Uterus (tissue), 2 donors: ENCODE data around the gene SH3PXD2A.

Experiments used
- POLR2A ChIP-seq, 2 donors: fragments of 450-650 bp; IDR thresholded peaks; one replicate each; pipeline ENCODE4 v1.6.1; 2016; ENCODE audit warnings: antibody characterized with exemption in 2 of 2, mild to moderate bottlenecking in 1 of 2, moderate library complexity in 1 of 2
- TF ChIP-seq, protein P1 (sequence below), 4 experiments: fragments of 200-600 bp in 2 of 4; fragments of 450-650 bp in 2 of 4; sonication (generic) in 2 of 4; IDR thresholded peaks; one replicate each; pipeline ENCODE4 v1.5.1; 2016 to 2019; ENCODE audit warnings: antibody characterized with exemption in 4 of 4, mild to moderate bottlenecking in 2 of 4, moderate library complexity in 1 of 4

DNA sequence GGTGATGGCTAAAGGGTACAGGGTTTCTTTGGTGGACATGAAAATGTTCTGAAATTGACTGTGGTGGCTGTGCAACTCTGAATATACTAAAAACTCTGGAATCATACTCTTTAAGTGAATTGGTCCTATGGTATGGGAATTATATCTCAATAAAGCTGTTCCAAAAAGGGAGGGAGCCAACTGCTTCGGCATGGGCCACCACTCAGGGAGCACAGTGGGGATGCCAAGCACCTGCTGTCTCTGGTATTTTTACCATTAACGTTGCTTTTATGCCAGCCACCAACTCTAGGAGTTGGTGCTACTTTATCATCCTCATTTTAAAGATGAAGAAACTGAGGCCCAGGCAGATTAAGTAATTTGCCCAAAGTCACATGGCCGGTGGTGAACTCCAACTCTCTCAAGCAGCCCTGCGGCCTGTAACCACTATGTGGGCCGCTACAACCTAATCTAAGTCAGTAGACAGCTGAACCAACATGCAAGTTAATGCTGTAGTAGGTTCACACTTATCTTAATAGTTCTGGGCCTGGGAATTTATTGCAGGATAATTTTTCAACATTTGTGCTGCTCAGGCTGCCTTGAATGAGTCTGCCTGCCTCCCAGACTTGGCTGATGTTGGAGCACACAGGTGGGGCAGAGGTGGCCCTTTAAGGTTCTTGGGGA, 20.8 kb downstream of the SH3PXD2A start:
- TF ChIP-seq, protein P1, sequence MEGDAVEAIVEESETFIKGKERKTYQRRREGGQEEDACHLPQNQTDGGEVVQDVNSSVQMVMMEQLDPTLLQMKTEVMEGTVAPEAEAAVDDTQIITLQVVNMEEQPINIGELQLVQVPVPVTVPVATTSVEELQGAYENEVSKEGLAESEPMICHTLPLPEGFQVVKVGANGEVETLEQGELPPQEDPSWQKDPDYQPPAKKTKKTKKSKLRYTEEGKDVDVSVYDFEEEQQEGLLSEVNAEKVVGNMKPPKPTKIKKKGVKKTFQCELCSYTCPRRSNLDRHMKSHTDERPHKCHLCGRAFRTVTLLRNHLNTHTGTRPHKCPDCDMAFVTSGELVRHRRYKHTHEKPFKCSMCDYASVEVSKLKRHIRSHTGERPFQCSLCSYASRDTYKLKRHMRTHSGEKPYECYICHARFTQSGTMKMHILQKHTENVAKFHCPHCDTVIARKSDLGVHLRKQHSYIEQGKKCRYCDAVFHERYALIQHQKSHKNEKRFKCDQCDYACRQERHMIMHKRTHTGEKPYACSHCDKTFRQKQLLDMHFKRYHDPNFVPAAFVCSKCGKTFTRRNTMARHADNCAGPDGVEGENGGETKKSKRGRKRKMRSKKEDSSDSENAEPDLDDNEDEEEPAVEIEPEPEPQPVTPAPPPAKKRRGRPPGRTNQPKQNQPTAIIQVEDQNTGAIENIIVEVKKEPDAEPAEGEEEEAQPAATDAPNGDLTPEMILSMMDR (IDR thresholded peaks at IDR 0.05), result no peak
- TF ChIP-seq POLR2A (IDR thresholded peaks at IDR 0.05), result no peak
